ENCODE results near the gene EXT2. TPM values are rescaled to one million over a fixed set of nuclear protein-coding genes. Genes with fewer than 3 reads are reported as not detected.

Gene EXT2
- total RNA-seq, 2 donors from 2014 or later: 47.7 to 60.3 TPM

DNA sequence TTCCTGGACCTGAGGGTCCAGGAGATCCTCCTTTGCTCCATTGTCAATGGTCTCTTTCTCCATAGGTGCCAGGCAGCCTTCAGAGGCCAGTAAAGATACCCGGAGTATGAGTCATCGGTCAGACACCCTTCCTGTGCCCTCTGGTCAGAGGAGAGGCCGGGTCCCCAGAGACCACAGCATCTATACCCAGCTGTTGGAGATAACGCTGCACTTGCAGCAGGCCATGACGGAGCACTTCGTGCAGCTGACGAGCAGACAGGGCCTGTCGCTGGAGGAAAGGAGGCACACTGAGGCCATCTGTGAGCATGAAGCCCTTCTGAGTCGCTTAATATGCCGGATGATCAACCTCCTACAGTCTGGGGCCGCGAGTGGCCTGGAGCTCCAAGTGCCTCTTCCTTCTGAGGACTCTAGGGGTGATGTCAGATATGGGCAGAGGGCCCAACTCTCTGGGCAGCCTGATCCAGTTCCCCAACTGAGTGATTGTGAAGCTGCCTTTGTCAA is 47.5 kb upstream of the EXT2 start, which contains the start of gene ACCSL:
Gene ACCSL (plus strand): TSS at position 51 of the 501 bp plus-strand sequence. CDS start 56 bp downstream, at position 107.
- H3K9me3 ChIP-seq (ENCODE audit: control insufficient read depth, low read length): no peaks in the 10 kb centered on the region
- H3K27me3 ChIP-seq (ENCODE audit: control insufficient read depth, insufficient read depth, low read length, poor library complexity, severe bottlenecking): peaks cover 8% of the 10 kb centered on the region
- H3K36me3 ChIP-seq (ENCODE audit: control insufficient read depth, insufficient read depth, low read length): no peaks in the 10 kb centered on the region
- H3K9me3 Mint-ChIP-seq: no peaks in the 10 kb centered on the region
- H3K27ac ChIP-seq (ENCODE audit: low read depth, low read length): no peak within 1 kb of the TSS
- no peaks in the 10 kb centered on the region for H3K4me1 ChIP-seq (ENCODE audit: control insufficient read depth, insufficient read depth, low read length)
- H3K27me3 Mint-ChIP-seq (ENCODE audit: insufficient read depth): peaks cover 26% of the 10 kb centered on the region
- H3K9ac ChIP-seq (ENCODE audit: extremely low read depth, low read length, poor library complexity, severe bottlenecking): no peak within 1 kb of the TSS
- DNase-seq: peak; percentile 36
- 91 to 95% methylated on average over 9 to 12 of the region's 12 CpGs for WGBS, 2 experiments (ENCODE audit: insufficient coverage in 1 of 2, insufficient read length in 1 of 2)
- no peak within 1 kb of the TSS for H3K4me3 Mint-ChIP-seq
- no peaks in the 10 kb centered on the region for H3K36me3 Mint-ChIP-seq (ENCODE audit: low read depth)
- no peak within 1 kb of the TSS for H3K4me3 ChIP-seq (ENCODE audit: low read length)
- TF ChIP-seq, protein P1, sequence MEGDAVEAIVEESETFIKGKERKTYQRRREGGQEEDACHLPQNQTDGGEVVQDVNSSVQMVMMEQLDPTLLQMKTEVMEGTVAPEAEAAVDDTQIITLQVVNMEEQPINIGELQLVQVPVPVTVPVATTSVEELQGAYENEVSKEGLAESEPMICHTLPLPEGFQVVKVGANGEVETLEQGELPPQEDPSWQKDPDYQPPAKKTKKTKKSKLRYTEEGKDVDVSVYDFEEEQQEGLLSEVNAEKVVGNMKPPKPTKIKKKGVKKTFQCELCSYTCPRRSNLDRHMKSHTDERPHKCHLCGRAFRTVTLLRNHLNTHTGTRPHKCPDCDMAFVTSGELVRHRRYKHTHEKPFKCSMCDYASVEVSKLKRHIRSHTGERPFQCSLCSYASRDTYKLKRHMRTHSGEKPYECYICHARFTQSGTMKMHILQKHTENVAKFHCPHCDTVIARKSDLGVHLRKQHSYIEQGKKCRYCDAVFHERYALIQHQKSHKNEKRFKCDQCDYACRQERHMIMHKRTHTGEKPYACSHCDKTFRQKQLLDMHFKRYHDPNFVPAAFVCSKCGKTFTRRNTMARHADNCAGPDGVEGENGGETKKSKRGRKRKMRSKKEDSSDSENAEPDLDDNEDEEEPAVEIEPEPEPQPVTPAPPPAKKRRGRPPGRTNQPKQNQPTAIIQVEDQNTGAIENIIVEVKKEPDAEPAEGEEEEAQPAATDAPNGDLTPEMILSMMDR (conservative IDR thresholded peaks at IDR 0.05): no peak
- H3K4me1 Mint-ChIP-seq: no peaks in the 10 kb centered on the region
- H3K27ac Mint-ChIP-seq: no peak within 1 kb of the TSS

GRCh38 chr11:44049832-44050231 is 45.6 kb upstream of the EXT2 start:
- Histone ChIP-seq H3K36me3 (ENCODE audit: control insufficient read depth, insufficient read depth, low read length) (no peaks in the 10 kb centered on the region), H3K9ac (ENCODE audit: extremely low read depth, low read length, poor library complexity, severe bottlenecking) (no peak overlapping the region)
- H3K9me3 Mint-ChIP-seq: no peaks in the 10 kb centered on the region

GRCh38 chr11:44051171-44051570 is 44.3 kb upstream of the EXT2 start:
- Histone ChIP-seq H3K9me3 (ENCODE audit: control insufficient read depth, low read length) (no peaks in the 10 kb centered on the region), H3K27ac (ENCODE audit: low read depth, low read length) (no peak overlapping the region), H3K36me3 (ENCODE audit: control insufficient read depth, insufficient read depth, low read length) (no peaks in the 10 kb centered on the region), H3K27me3 (ENCODE audit: control insufficient read depth, insufficient read depth, low read length, poor library complexity, severe bottlenecking) (peaks cover 2% of the 10 kb centered on the region), H3K4me3 (ENCODE audit: low read length) (no peak overlapping the region), H3K4me1 (ENCODE audit: control insufficient read depth, insufficient read depth, low read length) (no peaks in the 10 kb centered on the region), H3K9ac (ENCODE audit: extremely low read depth, low read length, poor library complexity, severe bottlenecking) (no peak overlapping the region)
- Mint-ChIP-seq H3K4me1 (no peaks in the 10 kb centered on the region), H3K27ac (no peak overlapping the region), H3K27me3 (ENCODE audit: insufficient read depth) (peaks cover 24% of the 10 kb centered on the region), H3K36me3 (ENCODE audit: low read depth) (no peaks in the 10 kb centered on the region), H3K4me3 (no peak overlapping the region), H3K9me3 (no peaks in the 10 kb centered on the region)
- 91 to 96% methylated on average over 4 of the region's 4 CpGs for WGBS, 2 experiments (ENCODE audit: insufficient coverage in 1 of 2, insufficient read length in 1 of 2)
- TF ChIP-seq, protein P1 (conservative IDR thresholded peaks at IDR 0.05): no peak
- peak; percentile 6 for DNase-seq

More at GRCh38 chr11:44049832-44050231, 45.6 kb upstream of the EXT2 start:
- no peaks in the 10 kb centered on the region for H3K9me3 ChIP-seq (ENCODE audit: control insufficient read depth, low read length)
- 83 to 89% methylated on average over 3 of the region's 3 CpGs for WGBS, 2 experiments (ENCODE audit: insufficient coverage in 1 of 2, insufficient read length in 1 of 2)
- no peaks in the 10 kb centered on the region for H3K4me1 ChIP-seq (ENCODE audit: control insufficient read depth, insufficient read depth, low read length)
- Mint-ChIP-seq H3K27ac (no peak overlapping the region), H3K36me3 (ENCODE audit: low read depth) (no peaks in the 10 kb centered on the region), H3K4me3 (no peak overlapping the region), H3K4me1 (no peaks in the 10 kb centered on the region), H3K27me3 (ENCODE audit: insufficient read depth) (peaks cover 21% of the 10 kb centered on the region)
- TF ChIP-seq, protein P1 (conservative IDR thresholded peaks at IDR 0.05): no peak
- H3K27ac ChIP-seq (ENCODE audit: low read depth, low read length): no peak overlapping the region
- peak; percentile 4 for DNase-seq
- no peak overlapping the region for H3K4me3 ChIP-seq (ENCODE audit: low read length)
- H3K27me3 ChIP-seq (ENCODE audit: control insufficient read depth, insufficient read depth, low read length, poor library complexity, severe bottlenecking): peaks cover 8% of the 10 kb centered on the region

All from endodermal cell (in vitro differentiated cells).